Gastroesophageal sphincter (tissue), 4 donors: ENCODE data around the gene PEMT. TPM values are rescaled to one million over a fixed set of nuclear protein-coding genes. Genes with fewer than 3 reads are reported as not detected.

Source experiments
- ATAC-seq: fragments of 150-250 bp; one replicate; pipeline ENCODE4 v1.9.1; 2016; ENCODE audit warnings: mild to moderate bottlenecking, moderate library complexity
- H3K27ac ChIP-seq, 4 donors: fragments of 200-600 bp; sonication (generic) in 3 of 4; 1 replicate in 3 of 4; 2 replicates in 1 of 4; pipeline ENCODE4 v1.5.1; 2016 to 2019
- H3K27me3 ChIP-seq: fragments of 200-600 bp; sonication (generic); one replicate; pipeline ENCODE4 v1.5.1; 2019
- H3K36me3 ChIP-seq, 2 donors: fragments of 200-600 bp; sonication (generic); one replicate each; pipeline ENCODE4 v1.5.1; 2019; ENCODE audit warnings: control low read depth in 1 of 2
- H3K4me1 ChIP-seq, 3 donors: fragments of 200-600 bp; sonication (generic); 1 replicate in 2 of 3; 2 replicates in 1 of 3; pipeline ENCODE4 v1.5.1; 2016 to 2019; ENCODE audit warnings: control low read depth in 2 of 3
- H3K4me3 ChIP-seq, 2 donors: fragments of 200-600 bp; sonication (generic); one replicate each; pipeline ENCODE4 v1.5.1; 2019; ENCODE audit warnings: mild to moderate bottlenecking in 1 of 2, moderate library complexity in 1 of 2
- H3K9me3 ChIP-seq, 3 donors: fragments of 200-600 bp; sonication (generic); one replicate each; pipeline ENCODE4 v1.5.1; 2017 to 2019; ENCODE audit warnings: control low read depth in 2 of 3
- EP300 ChIP-seq: sonication (generic); formaldehyde crosslinking; IDR thresholded peaks from one replicate; pipeline ENCODE4 v1.6.1; 2017; ENCODE audit warnings: antibody characterized with exemption, mild to moderate bottlenecking
- POLR2A ChIP-seq, 2 donors: fragments of 450-650 bp; IDR thresholded peaks; one replicate each; pipeline ENCODE4 v1.6.1; 2017; ENCODE audit warnings: antibody characterized with exemption in 2 of 2, mild to moderate bottlenecking in 2 of 2, moderate library complexity in 1 of 2
- POLR2AphosphoS5 ChIP-seq: sonication (generic); formaldehyde crosslinking; IDR thresholded peaks from one replicate; pipeline ENCODE4 v1.6.1; 2017; ENCODE audit warnings: antibody characterized with exemption
- WGBS, 2 donors: methylation state at CpG; one replicate each; pipeline ENCODE4 v1.1.5; 2018; ENCODE audit warnings: low coverage in 1 of 2; 5-methylcytosine and 5-hydroxymethylcytosine counted together
- total RNA-seq, 4 donors: library from RNA; depleted of rRNA; stranded (reverse); fragments of >200 nt; gene quantifications; one replicate each; pipeline ENCODE4 v1.1.0, GENCODE V29; 2016
- TF ChIP-seq, protein P1 (sequence below), 4 experiments: fragments of 200-600 bp in 2 of 4; fragments of 450-650 bp in 2 of 4; sonication (generic) in 1 of 4; IDR thresholded peaks; one replicate each; pipeline ENCODE4 v1.5.1; 2017 to 2019; ENCODE audit warnings: antibody characterized with exemption in 4 of 4, mild to moderate bottlenecking in 2 of 4, moderate library complexity in 2 of 4

The PEMT gene
- total RNA-seq, 4 donors from 2014 or later: 8.6 to 20.7 (median 17.5) TPM

DNA sequence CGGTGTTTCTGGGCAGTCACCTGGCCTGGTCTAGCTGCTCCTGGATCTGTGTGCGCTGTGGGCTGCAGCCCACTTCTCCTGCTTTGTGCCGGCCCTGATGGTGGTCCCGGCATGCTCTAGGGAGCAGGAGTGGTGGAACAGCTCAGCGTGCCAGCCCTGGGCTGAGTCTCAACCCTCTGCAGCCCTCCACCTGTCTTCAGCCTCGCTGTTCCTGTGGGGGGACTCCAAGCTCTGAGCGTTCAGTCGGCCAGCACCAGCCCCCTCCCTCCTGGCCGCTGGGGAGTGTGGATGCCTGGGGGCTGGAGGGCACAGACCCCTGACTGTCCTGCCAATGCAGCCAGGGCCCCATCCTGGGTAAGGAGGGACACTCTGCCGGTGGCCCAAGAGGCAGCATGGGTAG lies 71.6 kb downstream of the PEMT start:
- no peak for ATAC-seq
- Histone ChIP-seq H3K27me3 (no peaks in the 10 kb centered on the region), H3K9me3 (no peaks in the 10 kb centered on the region), H3K4me3 (no peak overlapping the region), H3K27ac (no peak overlapping the region), H3K4me1 (no peaks in the 10 kb centered on the region), H3K36me3 (peaks cover 0 to 29% of the 10 kb centered on the region in 2 donors)
- no CpG with 5 or more reads among the region's 10 CpGs for WGBS, 2 donors
- no peak for TF ChIP-seq POLR2A (IDR thresholded peaks at IDR 0.05)
- no peak for TF ChIP-seq EP300
- TF ChIP-seq, protein P1, sequence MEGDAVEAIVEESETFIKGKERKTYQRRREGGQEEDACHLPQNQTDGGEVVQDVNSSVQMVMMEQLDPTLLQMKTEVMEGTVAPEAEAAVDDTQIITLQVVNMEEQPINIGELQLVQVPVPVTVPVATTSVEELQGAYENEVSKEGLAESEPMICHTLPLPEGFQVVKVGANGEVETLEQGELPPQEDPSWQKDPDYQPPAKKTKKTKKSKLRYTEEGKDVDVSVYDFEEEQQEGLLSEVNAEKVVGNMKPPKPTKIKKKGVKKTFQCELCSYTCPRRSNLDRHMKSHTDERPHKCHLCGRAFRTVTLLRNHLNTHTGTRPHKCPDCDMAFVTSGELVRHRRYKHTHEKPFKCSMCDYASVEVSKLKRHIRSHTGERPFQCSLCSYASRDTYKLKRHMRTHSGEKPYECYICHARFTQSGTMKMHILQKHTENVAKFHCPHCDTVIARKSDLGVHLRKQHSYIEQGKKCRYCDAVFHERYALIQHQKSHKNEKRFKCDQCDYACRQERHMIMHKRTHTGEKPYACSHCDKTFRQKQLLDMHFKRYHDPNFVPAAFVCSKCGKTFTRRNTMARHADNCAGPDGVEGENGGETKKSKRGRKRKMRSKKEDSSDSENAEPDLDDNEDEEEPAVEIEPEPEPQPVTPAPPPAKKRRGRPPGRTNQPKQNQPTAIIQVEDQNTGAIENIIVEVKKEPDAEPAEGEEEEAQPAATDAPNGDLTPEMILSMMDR (IDR thresholded peaks at IDR 0.05): no peak
- no peak for TF ChIP-seq POLR2AphosphoS5

DNA sequence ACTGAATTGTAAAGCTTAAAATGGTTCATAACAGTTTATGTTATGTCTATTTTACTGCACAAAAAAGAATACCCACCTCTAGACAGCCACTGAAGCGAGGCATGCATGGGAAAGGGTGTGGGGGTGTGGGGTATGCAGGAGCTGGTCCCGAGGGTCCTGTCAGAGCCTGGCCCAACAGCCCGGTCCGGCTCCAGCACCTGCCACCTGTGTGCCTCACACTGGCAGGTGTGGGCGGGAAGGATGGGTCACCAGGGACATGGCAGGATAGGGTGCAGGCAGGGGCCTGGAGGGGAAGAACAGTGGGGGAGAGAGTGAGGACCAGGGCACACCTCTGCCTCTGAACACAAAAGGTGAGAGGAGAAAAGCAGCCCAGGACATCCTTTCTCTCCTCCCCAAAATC lies 72.6 kb downstream of the PEMT start:
- no peak for TF ChIP-seq EP300
- no peak for TF ChIP-seq POLR2A (IDR thresholded peaks at IDR 0.05)
- no peak for TF ChIP-seq POLR2AphosphoS5
- H3K9me3 ChIP-seq: no peaks in the 10 kb centered on the region
- no peak overlapping the region for H3K27ac ChIP-seq
- H3K36me3 ChIP-seq: peaks cover 0 to 29% of the 10 kb centered on the region in 2 donors
- H3K27me3 ChIP-seq: no peaks in the 10 kb centered on the region
- ATAC-seq: no peak
- H3K4me3 ChIP-seq: no peak overlapping the region
- no peaks in the 10 kb centered on the region for H3K4me1 ChIP-seq
- no CpG with 5 or more reads among the region's 5 CpGs for WGBS, 2 donors

DNA sequence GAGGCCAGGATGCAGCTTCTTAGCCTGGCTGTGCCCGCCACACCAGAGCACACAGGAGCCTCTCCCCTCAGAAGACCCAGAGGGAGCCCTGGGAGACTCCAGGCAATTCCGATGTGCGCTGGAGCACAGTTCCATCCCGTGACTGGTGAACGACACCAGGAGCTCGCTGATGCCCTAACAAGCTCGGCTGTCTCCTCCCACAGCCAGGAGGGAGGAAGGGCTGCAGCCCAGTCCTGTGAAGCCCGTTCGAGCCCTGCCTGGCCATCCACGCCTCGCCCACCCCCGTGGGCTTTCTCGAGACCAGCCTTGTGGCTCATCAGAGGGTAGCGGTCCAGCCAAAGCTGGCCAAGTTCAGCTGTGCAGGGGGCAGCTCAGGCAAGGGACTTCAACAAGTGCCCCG lies 73.5 kb downstream of the PEMT start:
- 100% methylated on average over 2 of the region's 15 CpGs; no CpG with 5 or more reads in 1 of the 2 donors for WGBS, 2 donors

DNA sequence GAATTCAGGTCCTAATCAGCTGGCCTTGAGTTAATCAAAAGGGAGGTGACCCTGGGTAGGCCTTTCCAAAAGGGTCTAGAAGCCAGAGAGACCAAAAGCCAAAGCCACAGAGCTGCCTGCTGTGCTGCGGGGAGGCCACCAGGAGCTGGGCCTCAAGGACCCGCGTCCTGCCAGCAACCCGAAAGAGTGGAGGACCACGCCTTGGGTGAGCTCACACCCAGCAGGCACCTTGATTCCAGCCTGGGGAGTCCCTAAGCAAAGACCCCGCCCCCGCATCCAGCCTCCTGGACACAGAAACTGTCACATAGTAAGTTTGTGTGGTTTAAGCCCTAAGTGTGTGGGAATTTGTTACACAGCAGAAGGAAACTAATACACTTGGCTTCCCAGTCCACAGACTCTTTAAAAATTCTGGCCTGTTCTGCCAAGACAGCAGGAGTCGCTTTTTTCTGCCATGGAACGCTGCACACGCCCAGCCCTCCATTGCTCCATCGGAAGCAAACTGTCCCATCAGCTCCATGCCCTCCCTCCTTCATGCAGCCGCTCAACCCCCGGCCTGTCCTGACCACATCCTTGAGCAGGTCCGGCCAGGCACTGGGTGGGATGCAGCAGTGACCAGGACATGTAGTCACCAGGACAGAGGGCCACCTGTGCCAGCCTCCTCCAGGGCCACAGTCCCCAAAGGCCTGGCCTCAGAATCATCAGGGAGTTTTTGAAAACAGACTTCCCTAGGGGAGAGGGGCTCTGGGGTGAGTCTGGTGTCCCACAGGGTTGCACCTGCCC lies 74.4 kb downstream of the PEMT start:
- 87 to 100% methylated on average over 1 to 3 of the region's 14 CpGs for WGBS, 2 donors
- no peak for TF ChIP-seq POLR2A (IDR thresholded peaks at IDR 0.05)
- no peak for TF ChIP-seq POLR2AphosphoS5
- TF ChIP-seq, protein P1 (IDR thresholded peaks at IDR 0.05): no peak
- TF ChIP-seq EP300: no peak
- Histone ChIP-seq H3K36me3 (peaks cover 0 to 28% of the 10 kb centered on the region in 2 donors), H3K27me3 (no peaks in the 10 kb centered on the region), H3K4me1 (no peaks in the 10 kb centered on the region), H3K4me3 (no peak overlapping the region), H3K9me3 (no peaks in the 10 kb centered on the region), H3K27ac (no peak overlapping the region)
- no peak for ATAC-seq

More for the DNA sequence above, 73.5 kb downstream of the PEMT start:
- no peak for TF ChIP-seq POLR2A (IDR thresholded peaks at IDR 0.05)
- TF ChIP-seq, protein P1 (IDR thresholded peaks at IDR 0.05): no peak
- TF ChIP-seq EP300: no peak
- no peak for TF ChIP-seq POLR2AphosphoS5
- no peak overlapping the region for H3K4me3 ChIP-seq
- peaks cover 0 to 29% of the 10 kb centered on the region in 2 donors for H3K36me3 ChIP-seq
- no peaks in the 10 kb centered on the region for H3K27me3 ChIP-seq
- no peaks in the 10 kb centered on the region for H3K4me1 ChIP-seq
- no peak for ATAC-seq
- no peak overlapping the region for H3K27ac ChIP-seq
- H3K9me3 ChIP-seq: no peaks in the 10 kb centered on the region

DNA sequence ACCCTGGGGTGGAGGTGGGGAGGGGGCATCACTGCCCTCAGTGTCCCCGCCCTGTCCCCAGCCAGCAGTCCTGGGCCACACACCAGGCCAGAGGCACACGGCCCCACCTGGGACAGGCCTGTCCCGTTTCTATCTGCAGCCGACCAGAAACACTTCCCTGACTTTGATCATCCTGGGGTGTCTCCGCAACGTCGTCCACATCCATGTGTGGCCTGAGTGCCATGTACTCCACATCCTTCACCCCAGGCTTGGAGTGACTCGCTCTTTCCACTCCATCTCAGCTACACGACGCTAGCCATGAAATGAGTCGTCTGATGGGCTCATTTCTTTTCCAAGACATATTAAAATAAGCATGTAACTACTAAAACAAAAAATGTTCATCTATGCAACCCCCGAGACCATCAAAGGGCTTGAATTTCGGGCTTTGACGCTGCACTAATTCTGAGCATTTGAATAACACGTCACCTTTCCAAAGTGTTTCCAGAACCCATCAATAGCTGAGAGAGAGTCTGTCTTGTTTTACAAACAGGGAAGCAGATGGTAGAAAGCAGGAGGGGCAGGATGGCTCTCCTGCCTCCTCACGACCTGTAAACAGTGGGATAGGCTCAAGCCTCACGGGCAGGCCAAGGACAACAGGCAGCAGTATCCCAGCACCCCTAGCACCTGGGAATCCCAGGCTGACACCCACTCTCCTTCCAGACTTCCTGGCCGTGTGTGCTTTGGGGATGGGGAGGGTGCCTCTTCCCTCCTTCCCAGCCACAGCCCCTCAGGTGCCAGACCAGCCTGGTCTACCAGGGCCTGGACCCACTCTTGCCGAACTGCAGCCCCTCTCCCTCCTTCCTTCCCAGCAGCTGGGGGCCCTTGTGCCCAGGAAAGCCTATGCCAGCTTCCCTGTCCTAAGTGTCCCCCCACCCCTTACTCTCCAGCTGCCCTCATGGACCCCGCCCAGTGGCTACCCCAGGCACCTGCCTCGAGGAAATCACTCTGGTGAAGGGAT lies 75.3 kb downstream of the PEMT start:
- no peak overlapping the region for H3K27ac ChIP-seq
- no peaks in the 10 kb centered on the region for H3K27me3 ChIP-seq
- H3K9me3 ChIP-seq: no peaks in the 10 kb centered on the region
- H3K4me3 ChIP-seq: no peak overlapping the region
- 71 to 82% methylated on average over 9 of the region's 21 CpGs for WGBS, 2 donors
- TF ChIP-seq EP300 (no peak), POLR2A (IDR thresholded peaks at IDR 0.05) (no peak), POLR2AphosphoS5 (no peak)
- TF ChIP-seq, protein P1 (IDR thresholded peaks at IDR 0.05): no peak
- no peaks in the 10 kb centered on the region for H3K4me1 ChIP-seq
- no peak for ATAC-seq
- peaks cover 0 to 21% of the 10 kb centered on the region in 2 donors for H3K36me3 ChIP-seq
